Neural crest cell (in vitro differentiated cells): ENCODE measurements around the gene WFDC6. TPM values are rescaled to one million over a fixed set of nuclear protein-coding genes. Genes with fewer than 3 reads are reported as not detected.
"Not testable (repeated sequence)": the region's sequence is repeated elsewhere in the genome, so short reads cannot be mapped to it uniquely, and the experiment has no call there.

ENCODE experiments used
- DNase-seq: peaks from one replicate; pipeline ENCODE4 v3.0.0; 2021; ENCODE audit warnings: low read depth, mixed read lengths, low spot score
- H3K27ac Mint-ChIP-seq: one replicate; pipeline ENCODE4 v1.8.0; 2021; ENCODE audit warnings: mild to moderate bottlenecking, mixed read lengths; ENCODE audit not compliant: unreplicated experiment
- H3K27me3 Mint-ChIP-seq: 2 replicates; pipeline ENCODE4 v1.8.0; 2021; ENCODE audit warnings: low read depth, mild to moderate bottlenecking, mixed read lengths
- H3K36me3 Mint-ChIP-seq: 2 replicates; pipeline ENCODE4 v1.8.0; 2021; ENCODE audit warnings: low read depth, mild to moderate bottlenecking, mixed read lengths
- H3K4me1 Mint-ChIP-seq: 2 replicates; pipeline ENCODE4 v1.8.0; 2021; ENCODE audit warnings: mixed read lengths
- H3K4me3 Mint-ChIP-seq: one replicate; pipeline ENCODE4 v1.8.0; 2021; ENCODE audit warnings: mild to moderate bottlenecking, mixed read lengths
- H3K9me3 Mint-ChIP-seq: 2 replicates; pipeline ENCODE4 v1.8.0; 2021; ENCODE audit warnings: mixed read lengths
- CTCF ChIP-seq: fragments of 200-600 bp; sonication (generic); conservative IDR thresholded peaks from 2 replicates; pipeline ENCODE4 v1.5.0; 2021; ENCODE audit warnings: antibody characterized with exemption, mild to moderate bottlenecking
- total RNA-seq: library from RNA; stranded (reverse); gene quantifications from 2 replicates; pipeline ENCODE4 v1.2.1, GENCODE V29; 2021

WFDC6 gene
- total RNA-seq, 1 donor from 2014 or later = not detected

- Mint-ChIP-seq H3K4me1 (peaks cover 29% of the 10 kb centered on the region), H3K27ac (peak overlapping the region; percentile 87)
- DNase-seq = no peak
These were observed 38.9 kb upstream of the WFDC6 start for GRCh38 chr20:45578231-45578630.

GRCh38 chr20:45576995-45577394 is 37.7 kb upstream of the WFDC6 start:
- no peak for DNase-seq
- Mint-ChIP-seq H3K9me3 (no peaks in the 10 kb centered on the region), H3K4me3 (no peak overlapping the region), H3K36me3 (no peaks in the 10 kb centered on the region), H3K27ac (peak overlapping the region; percentile 79), H3K27me3 (peaks cover 4% of the 10 kb centered on the region), H3K4me1 (peaks cover 26% of the 10 kb centered on the region)
- no peak for TF ChIP-seq CTCF

More at GRCh38 chr20:45578231-45578630, 38.9 kb upstream of the WFDC6 start:
- Mint-ChIP-seq H3K36me3 (no peaks in the 10 kb centered on the region), H3K27me3 (peaks cover 4% of the 10 kb centered on the region), H3K4me3 (peak overlapping the region; percentile 47), H3K9me3 (no peaks in the 10 kb centered on the region)
- no peak for TF ChIP-seq CTCF

- Mint-ChIP-seq H3K9me3 (peaks cover 3% of the 10 kb centered on the region), H3K27ac (no peak overlapping the region), H3K4me1 (peaks cover 26% of the 10 kb centered on the region), H3K4me3 (no peak overlapping the region), H3K27me3 (peaks cover 8% of the 10 kb centered on the region), H3K36me3 (no peaks in the 10 kb centered on the region)
- no peak for DNase-seq
- TF ChIP-seq CTCF = no peak
These were observed 36.6 kb upstream of the WFDC6 start for GRCh38 chr20:45575931-45576330.

DNA sequence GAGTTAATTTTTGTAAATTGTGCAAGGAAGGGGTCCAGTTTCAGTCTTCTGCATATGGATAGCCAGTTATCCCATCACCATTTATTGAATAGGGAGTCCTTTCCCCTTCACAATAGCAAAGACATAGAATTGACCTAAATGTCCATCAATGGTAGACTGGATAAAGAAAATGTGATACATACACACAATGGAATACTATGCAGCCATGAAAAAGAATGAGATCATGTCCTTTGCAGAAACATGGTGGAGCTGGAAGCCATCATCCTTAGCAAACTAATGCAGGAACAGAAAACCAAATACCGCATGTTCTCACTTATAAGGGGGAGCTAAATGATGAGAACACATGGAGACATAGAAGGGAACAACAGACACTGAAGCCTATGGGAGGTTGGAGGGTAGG is 30.4 kb upstream of the WFDC6 start:
- H3K27me3 Mint-ChIP-seq = peaks cover 16% of the 10 kb centered on the region
- H3K9me3 Mint-ChIP-seq, H3K36me3 Mint-ChIP-seq: not testable (repeated sequence)

DNA sequence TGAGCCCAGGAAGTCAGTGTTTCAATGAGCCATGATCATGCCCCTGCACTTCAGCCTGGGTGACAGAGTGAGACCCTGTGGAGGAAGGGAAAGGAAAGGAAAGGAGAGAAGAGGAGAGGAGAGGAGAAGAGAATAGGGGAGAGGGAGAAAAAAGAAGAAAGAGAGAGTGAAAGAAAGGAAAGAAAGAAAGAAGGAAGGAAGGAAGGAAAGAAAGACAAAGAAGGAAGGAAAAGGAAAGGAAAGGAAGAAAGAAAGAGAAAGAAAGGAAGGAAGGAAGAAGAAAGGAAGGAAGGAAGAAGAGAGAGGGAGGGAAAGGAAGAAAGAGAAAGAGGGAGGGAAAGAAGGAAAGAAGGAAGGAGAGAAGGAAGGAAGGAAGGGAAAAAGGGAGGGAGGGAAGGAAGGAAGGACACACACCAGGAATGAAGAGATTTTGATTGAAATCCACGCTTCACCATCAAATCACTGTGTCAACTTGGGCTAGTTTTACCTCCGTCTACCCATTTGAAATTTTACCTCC is 25.5 kb upstream of the WFDC6 start:
- Mint-ChIP-seq H3K27me3 (peaks cover 22% of the 10 kb centered on the region), H3K4me1 (no peaks in the 10 kb centered on the region), H3K4me3 (no peak overlapping the region), H3K9me3 (no peaks in the 10 kb centered on the region), H3K36me3 (no peaks in the 10 kb centered on the region), H3K27ac (peak overlapping the region; percentile 62)
- no peak for DNase-seq
- no peak for TF ChIP-seq CTCF

More for the DNA sequence above, 30.4 kb upstream of the WFDC6 start:
- H3K4me1 Mint-ChIP-seq, DNase-seq, H3K4me3 Mint-ChIP-seq, H3K27ac Mint-ChIP-seq: not testable (repeated sequence)

DNA sequence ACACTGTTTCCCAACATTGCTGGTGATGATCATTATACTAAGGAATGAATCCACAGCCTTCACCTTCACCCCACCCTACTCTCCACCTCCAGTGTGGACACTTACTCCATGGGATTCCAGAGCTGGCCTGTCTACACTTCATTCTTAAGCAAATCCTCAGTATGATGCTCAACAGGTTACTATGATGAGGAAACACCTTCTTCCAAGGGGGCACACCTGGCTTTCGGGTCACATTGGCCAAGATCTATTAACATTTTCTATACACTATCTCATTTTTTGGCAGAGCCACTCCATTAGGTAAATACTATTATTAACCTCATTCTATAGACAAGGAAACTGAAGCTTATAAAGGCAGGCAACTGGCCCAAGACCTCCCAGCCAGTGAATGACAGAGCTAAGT is 15.9 kb upstream of the WFDC6 start:
- TF ChIP-seq CTCF = no peak
- Mint-ChIP-seq H3K4me3 (no peak overlapping the region), H3K27me3 (peaks cover 10% of the 10 kb centered on the region), H3K4me1 (no peaks in the 10 kb centered on the region), H3K27ac (no peak overlapping the region), H3K36me3 (no peaks in the 10 kb centered on the region), H3K9me3 (peaks cover 10% of the 10 kb centered on the region)
- no peak for DNase-seq
